RWPE1 (cell line): ENCODE measurements around the gene CCDC141.

Experiments
- CTCF ChIA-PET: fragments of 350-600 bp; sonication (Branson Sonifier 250); formaldehyde crosslinking; extraction: SDS; loops from one replicate; lab custom pipeline; 2021; lab: Yijun Ruan, JAX
- POLR2A ChIA-PET: fragments of 400-600 bp; formaldehyde crosslinking; extraction: SDS; loops from one replicate; lab custom pipeline; 2020; ENCODE audit warnings: antibody characterized with exemption; ENCODE audit not compliant: low non-redundant PET; lab: Yijun Ruan, JAX
- DNase-seq: peaks from one replicate; pipeline ENCODE4 v3.0.0; 2012; ENCODE audit warnings: low spot score
- H3K27ac ChIP-seq: fragments of 450-650 bp; 2 replicates; pipeline ENCODE4 v1.5.1; 2017
- TF ChIP-seq, protein P1 (sequence below): fragments of 450-650 bp; conservative IDR thresholded peaks from 2 replicates; pipeline ENCODE4 v1.5.1; 2017; ENCODE audit warnings: low read depth, mild to moderate bottlenecking

Gene CCDC141

DNA sequence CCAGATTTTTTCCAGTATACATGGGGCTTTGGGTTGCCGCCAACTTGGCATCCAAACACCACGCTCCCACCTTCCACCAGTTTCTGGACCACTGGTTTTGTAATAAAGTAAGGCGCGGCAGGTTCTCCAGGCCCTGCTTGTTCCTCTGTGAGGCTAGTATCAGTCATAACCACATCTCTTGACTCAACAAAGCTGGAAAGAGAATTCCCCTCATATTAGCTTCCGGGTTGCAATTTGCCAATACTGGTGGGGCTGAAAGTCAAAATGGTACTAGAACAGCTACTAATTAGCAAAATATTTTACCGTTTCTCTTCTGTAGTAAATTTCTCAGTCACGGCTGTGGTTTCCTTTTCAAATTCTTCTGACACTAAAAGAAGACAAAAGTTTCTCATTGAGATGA, 267.7 kb downstream of the CCDC141 start:
- TF ChIP-seq, protein P1, sequence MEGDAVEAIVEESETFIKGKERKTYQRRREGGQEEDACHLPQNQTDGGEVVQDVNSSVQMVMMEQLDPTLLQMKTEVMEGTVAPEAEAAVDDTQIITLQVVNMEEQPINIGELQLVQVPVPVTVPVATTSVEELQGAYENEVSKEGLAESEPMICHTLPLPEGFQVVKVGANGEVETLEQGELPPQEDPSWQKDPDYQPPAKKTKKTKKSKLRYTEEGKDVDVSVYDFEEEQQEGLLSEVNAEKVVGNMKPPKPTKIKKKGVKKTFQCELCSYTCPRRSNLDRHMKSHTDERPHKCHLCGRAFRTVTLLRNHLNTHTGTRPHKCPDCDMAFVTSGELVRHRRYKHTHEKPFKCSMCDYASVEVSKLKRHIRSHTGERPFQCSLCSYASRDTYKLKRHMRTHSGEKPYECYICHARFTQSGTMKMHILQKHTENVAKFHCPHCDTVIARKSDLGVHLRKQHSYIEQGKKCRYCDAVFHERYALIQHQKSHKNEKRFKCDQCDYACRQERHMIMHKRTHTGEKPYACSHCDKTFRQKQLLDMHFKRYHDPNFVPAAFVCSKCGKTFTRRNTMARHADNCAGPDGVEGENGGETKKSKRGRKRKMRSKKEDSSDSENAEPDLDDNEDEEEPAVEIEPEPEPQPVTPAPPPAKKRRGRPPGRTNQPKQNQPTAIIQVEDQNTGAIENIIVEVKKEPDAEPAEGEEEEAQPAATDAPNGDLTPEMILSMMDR: no peak
- no peak overlapping the region for H3K27ac ChIP-seq
- CTCF ChIA-PET: no interaction called here
- POLR2A ChIA-PET: no interaction called here
- DNase-seq: no peak
